HCT116 (cell line): Measurements from ENCODE around the gene INMT. TPM values are rescaled to one million over a fixed set of nuclear protein-coding genes. Genes with fewer than 3 reads are reported as not detected.

Source experiments
- total RNA-seq: library from RNA; stranded (reverse); gene quantifications from one replicate; pipeline ENCODE4 v1.2.1, GENCODE V29; 2021; ENCODE audit not compliant: unreplicated experiment

Gene INMT
- total RNA-seq, 1 experiment from 2014 or later = 0.32 TPM

Other genes starting within 250 kb of the INMT start
- 60.6 TPM for gene GGCT, start 247.3 kb upstream of the INMT start, total RNA-seq
- 329 TPM for gene GARS1, start 157.3 kb upstream of the INMT start, total RNA-seq
- not detected for gene CRHR2, start 69.7 kb upstream of the INMT start, total RNA-seq
- gene MINDY4, start 19.3 kb downstream of the INMT start, total RNA-seq = 6.1 TPM
- 2.0 TPM for gene AQP1, start 159.7 kb downstream of the INMT start, total RNA-seq
- not detected for gene GHRHR, start 211.8 kb downstream of the INMT start, total RNA-seq